HEK293 (cell line): ENCODE results near the gene BAIAP2.

Experiments used
- CTCF ChIA-PET: fragments of 350-600 bp; formaldehyde crosslinking; extraction: SDS; loops from one replicate; lab custom pipeline; 2021; ENCODE audit warnings: antibody characterized with exemption; lab: Yijun Ruan, JAX
- POLR2A ChIA-PET: fragments of 300-600 bp; formaldehyde crosslinking; extraction: SDS; loops from one replicate; lab custom pipeline; 2020; ENCODE audit warnings: antibody characterized with exemption, inconsistent platforms; lab: Yijun Ruan, JAX
- H3K27ac ChIP-seq: fragments of 200-500 bp; sonication (Bioruptor generic); 2 replicates; pipeline ENCODE4 v1.5.1; 2014; ENCODE audit warnings: low read depth, low read length, control low read depth, inconsistent platforms; ENCODE audit errors: extremely low read depth
- H3K36me3 ChIP-seq, 2 experiments: fragments of 200-500 bp in 1 of 2; sonication (Bioruptor generic) in 1 of 2; 1 replicate in 1 of 2; 2 replicates in 1 of 2; pipeline ENCODE4 v1.5.1; 2014 to 2017; ENCODE audit warnings: inconsistent platforms in 2 of 2, low read length in 2 of 2; ENCODE audit not compliant: control insufficient read depth in 2 of 2, insufficient read depth in 1 of 2
- H3K4me1 ChIP-seq: fragments of 200-500 bp; sonication (Bioruptor generic); 2 replicates; pipeline ENCODE4 v1.5.1; 2014; ENCODE audit warnings: mild to moderate bottlenecking, low read length, inconsistent platforms; ENCODE audit not compliant: control insufficient read depth, insufficient read depth
- H3K4me3 ChIP-seq: 2 replicates; pipeline ENCODE4 v1.5.1; 2011; ENCODE audit warnings: low read depth, mild to moderate bottlenecking, control low read depth, low read length, moderate library complexity
- H3K9me3 ChIP-seq: fragments of 200-500 bp; sonication (Bioruptor generic); 2 replicates; pipeline ENCODE4 v1.5.1; 2014; ENCODE audit warnings: low read depth, low read length, inconsistent platforms; ENCODE audit not compliant: control insufficient read depth, insufficient read depth
- ATF2 ChIP-seq: fragments of 450-650 bp; formaldehyde crosslinking; IDR thresholded peaks from 2 replicates; pipeline ENCODE4 v1.5.1; 2016; ENCODE audit warnings: missing biosample characterization, missing genetic modification characterization, low read depth
- BCL11A ChIP-seq: fragments of 450-650 bp; formaldehyde crosslinking; IDR thresholded peaks from 2 replicates; pipeline ENCODE4 v1.5.1; 2016; ENCODE audit warnings: low read depth, missing biosample characterization, missing genetic modification characterization
- KLF1 ChIP-seq: fragments of 450-650 bp; formaldehyde crosslinking; IDR thresholded peaks from 2 replicates; pipeline ENCODE4 v1.5.1; 2016; ENCODE audit warnings: missing biosample characterization, missing genetic modification characterization
- KLF8 ChIP-seq: fragments of 450-650 bp; formaldehyde crosslinking; IDR thresholded peaks from 2 replicates; pipeline ENCODE4 v1.5.1; 2016; ENCODE audit warnings: missing biosample characterization, missing genetic modification characterization
- ZBTB21 ChIP-seq: fragments of 450-650 bp; formaldehyde crosslinking; IDR thresholded peaks from 2 replicates; pipeline ENCODE4 v1.5.1; 2017; ENCODE audit warnings: missing biosample characterization, missing genetic modification characterization
- ZBTB44 ChIP-seq: fragments of 450-650 bp; IDR thresholded peaks from 2 replicates; pipeline ENCODE4 v1.5.1; 2018; ENCODE audit warnings: missing biosample characterization, mild to moderate bottlenecking, missing genetic modification characterization
- ZBTB48 ChIP-seq: fragments of 450-650 bp; formaldehyde crosslinking; IDR thresholded peaks from 2 replicates; pipeline ENCODE4 v1.5.1; 2016; ENCODE audit warnings: missing biosample characterization, missing genetic modification characterization
- ZFP37 ChIP-seq: fragments of 450-650 bp; formaldehyde crosslinking; IDR thresholded peaks from 2 replicates; pipeline ENCODE4 v1.5.1; 2016; ENCODE audit warnings: missing biosample characterization, missing genetic modification characterization
- ZNF214 ChIP-seq: fragments of 450-650 bp; formaldehyde crosslinking; IDR thresholded peaks from 2 replicates; pipeline ENCODE4 v1.5.1; 2017; ENCODE audit warnings: missing biosample characterization, mild to moderate bottlenecking, missing genetic modification characterization, borderline replicate concordance
- ZNF23 ChIP-seq: fragments of 450-650 bp; formaldehyde crosslinking; IDR thresholded peaks from 2 replicates; pipeline ENCODE4 v1.5.1; 2016; ENCODE audit warnings: missing biosample characterization, missing genetic modification characterization, borderline replicate concordance
- ZNF24 ChIP-seq: fragments of 450-650 bp; formaldehyde crosslinking; IDR thresholded peaks from 2 replicates; pipeline ENCODE4 v1.5.1; 2016; ENCODE audit warnings: missing biosample characterization, missing genetic modification characterization
- ZNF394 ChIP-seq: fragments of 450-650 bp; formaldehyde crosslinking; IDR thresholded peaks from 2 replicates; pipeline ENCODE4 v1.5.1; 2016; ENCODE audit warnings: missing biosample characterization, missing genetic modification characterization, mild to moderate bottlenecking, moderate library complexity, borderline replicate concordance
- ZNF423 ChIP-seq: fragments of 450-650 bp; formaldehyde crosslinking; IDR thresholded peaks from 2 replicates; pipeline ENCODE4 v1.5.1; 2016; ENCODE audit warnings: missing biosample characterization, missing genetic modification characterization
- ZNF433 ChIP-seq: fragments of 450-650 bp; formaldehyde crosslinking; IDR thresholded peaks from 2 replicates; pipeline ENCODE4 v1.5.1; 2016; ENCODE audit warnings: missing biosample characterization, missing genetic modification characterization, low read depth
- ZNF544 ChIP-seq: fragments of 450-650 bp; formaldehyde crosslinking; IDR thresholded peaks from 2 replicates; pipeline ENCODE4 v1.5.0; 2017; ENCODE audit warnings: missing biosample characterization, missing genetic modification characterization
- ZNF580 ChIP-seq: fragments of 450-650 bp; formaldehyde crosslinking; IDR thresholded peaks from 2 replicates; pipeline ENCODE4 v1.5.1; 2016; ENCODE audit warnings: missing biosample characterization, missing genetic modification characterization
- ZNF629 ChIP-seq: fragments of 450-650 bp; formaldehyde crosslinking; IDR thresholded peaks from 2 replicates; pipeline ENCODE4 v1.5.1; 2017; ENCODE audit warnings: missing biosample characterization, missing genetic modification characterization
- ZNF692 ChIP-seq: fragments of 450-650 bp; formaldehyde crosslinking; IDR thresholded peaks from 2 replicates; pipeline ENCODE4 v1.5.1; 2016; ENCODE audit warnings: missing biosample characterization, missing genetic modification characterization
- ZSCAN30 ChIP-seq: fragments of 450-650 bp; IDR thresholded peaks from 2 replicates; pipeline ENCODE4 v1.5.1; 2018; ENCODE audit warnings: missing biosample characterization, mild to moderate bottlenecking, missing genetic modification characterization, moderate library complexity

Gene BAIAP2

GRCh38 chr17:81119223-81120148, 84.5 kb downstream of the BAIAP2 start (continued):
- peak; percentile 89 for TF ChIP-seq ATF2 (tag by site-specific recombination)
- TF ChIP-seq ZFP37 (tag by site-specific recombination): no peak
- TF ChIP-seq ZNF629 (tag by site-specific recombination): peak; percentile 55
- TF ChIP-seq ZNF394 (tag by site-specific recombination): no peak; the same call in 1 of the 2 replicates
- peak; percentile 63; the same call in 1 of the 2 replicates for TF ChIP-seq KLF8
- 0 out of 2 replicates have a peak, but pooled peaks have one; percentile 32 for TF ChIP-seq ZBTB21

- no peak overlapping the region for H3K27ac ChIP-seq
- peaks cover 0 to 8% of the 10 kb centered on the region in 2 experiments; a peak in 1 of 3 replicates for H3K36me3 ChIP-seq
- H3K4me3 ChIP-seq: no peak overlapping the region
- ChIA-PET POLR2A (interaction anchor here (1.0 to 1.5 kb wide), 2 partner anchors 103 to 119 kb away, joined by 3 read pairs; partner anchors contain the start of genes NDUFAF8 and TEPSIN), CTCF (no interaction called here)
- no peaks in the 10 kb centered on the region for H3K4me1 ChIP-seq
- TF ChIP-seq ZNF23: no peak
- TF ChIP-seq ZNF433: no peak
- TF ChIP-seq ZNF24: no peak
- TF ChIP-seq ZNF580 (tag by site-specific recombination): no peak
- TF ChIP-seq ZNF544: no peak
- TF ChIP-seq ZNF214: no peak
- no peak for TF ChIP-seq ZBTB48
- TF ChIP-seq ZSCAN30 (tag by site-specific recombination): no peak
- TF ChIP-seq BCL11A (tag by site-specific recombination): no peak
- TF ChIP-seq ZBTB44 (tag by site-specific recombination): no peak
- no peak for TF ChIP-seq ZNF423 (tag by site-specific recombination)
- TF ChIP-seq ZNF692 (tag by site-specific recombination): no peak
- TF ChIP-seq KLF8: no peak
- TF ChIP-seq KLF1 (tag by site-specific recombination): no peak
- H3K9me3 ChIP-seq: no peaks in the 10 kb centered on the region
These were observed 85.2 kb downstream of the BAIAP2 start for GRCh38 chr17:81120149-81120484.
